HG03175 (cell line): ENCODE data around the gene ZYG11B.
A peak's percentile ranks its signal among the peaks of the same experiment; 100 is the strongest.
"Not testable (repeated sequence)": the region's sequence is repeated elsewhere in the genome, so short reads cannot be mapped to it uniquely, and the experiment has no call there.

Experiments used
- ATAC-seq: cut with Tn5 transposase; IDR thresholded peaks from one replicate; pipeline ENCODE4 v1.9.1; 2021; ENCODE audit warnings: mild to moderate bottlenecking, moderate library complexity; ENCODE audit not compliant: unreplicated experiment

ZYG11B gene

GRCh38 chr1:52726265-52727113 lies at the start of gene ZYG11B:
TSS of gene ZYG11B (plus strand) at chr1:52726453. CDS start at chr1:52726654, 201 bp downstream.
- ATAC-seq = peak; percentile 91

GRCh38 chr1:52677076-52677806 lies 49.0 kb upstream of the ZYG11B start:
- no peak for ATAC-seq

- ATAC-seq = no peak
Measured at GRCh38 chr1:52679048-52679447, 47.2 kb upstream of the ZYG11B start.

- ATAC-seq = no peak
Measured at GRCh38 chr1:52679498-52679897, 46.8 kb upstream of the ZYG11B start.

GRCh38 chr1:52680353-52680752 lies 45.9 kb upstream of the ZYG11B start:
- no peak for ATAC-seq

- no peak for ATAC-seq
Measured at GRCh38 chr1:52681136-52681535, 45.1 kb upstream of the ZYG11B start.

GRCh38 chr1:52683367-52683940 lies 42.8 kb upstream of the ZYG11B start:
- no peak for ATAC-seq

GRCh38 chr1:52684545-52684944 lies 41.7 kb upstream of the ZYG11B start:
- no peak for ATAC-seq

- not testable (repeated sequence) for ATAC-seq
Measured at GRCh38 chr1:52686261-52686751, 39.9 kb upstream of the ZYG11B start.

- ATAC-seq = no peak
Measured at GRCh38 chr1:52686830-52687229, 39.4 kb upstream of the ZYG11B start.

- no peak for ATAC-seq
Measured at GRCh38 chr1:52691821-52692220, 34.4 kb upstream of the ZYG11B start.

GRCh38 chr1:52692697-52693096 lies 33.6 kb upstream of the ZYG11B start:
- no peak for ATAC-seq

GRCh38 chr1:52693351-52693750 lies 32.9 kb upstream of the ZYG11B start:
- not testable (repeated sequence) for ATAC-seq

- ATAC-seq = no peak
Measured at GRCh38 chr1:52693843-52694242, 32.4 kb upstream of the ZYG11B start.

GRCh38 chr1:52695627-52696026 lies 30.6 kb upstream of the ZYG11B start:
- ATAC-seq = no peak

- no peak for ATAC-seq
Measured at GRCh38 chr1:52697795-52698674, 28.2 kb upstream of the ZYG11B start, which contains the start of gene COA7. TSS of gene COA7 (minus strand) at chr1:52698347. CDS start at chr1:52698326, 21 bp downstream.

- ATAC-seq = peak; percentile 95
Measured at GRCh38 chr1:52702886-52703787, 23.1 kb upstream of the ZYG11B start.

GRCh38 chr1:52706136-52706670 lies 20.1 kb upstream of the ZYG11B start:
- ATAC-seq = no peak
